Transverse colon (tissue), 4 donors: ENCODE results near the gene RABL6. TPM values are rescaled to one million over a fixed set of nuclear protein-coding genes. Genes with fewer than 3 reads are reported as not detected.
"Not testable (repeated sequence)": the region's sequence is repeated elsewhere in the genome, so short reads cannot be mapped to it uniquely, and the experiment has no call there.

ENCODE experiments used
- DNase-seq: peaks from one replicate; pipeline ENCODE4 v3.0.0-alpha.2; 2019
- H3K27ac ChIP-seq, 4 donors: fragments of 200-600 bp; sonication (generic); 2 replicates each; pipeline ENCODE4 v1.5.1; 2016 to 2018; ENCODE audit warnings: inconsistent platforms in 4 of 4
- H3K27me3 ChIP-seq: fragments of 200-600 bp; sonication (generic); 2 replicates; pipeline ENCODE4 v1.5.1; 2017; ENCODE audit warnings: inconsistent platforms
- H3K36me3 ChIP-seq, 4 donors: fragments of 200-600 bp; sonication (generic); 2 replicates each; pipeline ENCODE4 v1.5.1; 2017 to 2019; ENCODE audit warnings: inconsistent platforms in 4 of 4
- H3K4me1 ChIP-seq, 4 donors: fragments of 200-600 bp; sonication (generic); 2 replicates each; pipeline ENCODE4 v1.5.1; 2017 to 2020; ENCODE audit warnings: inconsistent platforms in 4 of 4
- H3K4me3 ChIP-seq, 4 donors: fragments of 200-600 bp; sonication (generic); 1 replicate in 1 of 4; 2 replicates in 3 of 4; pipeline versions ENCODE4 v1.5.1 to v1.6.1; 2017 to 2019; ENCODE audit warnings: inconsistent platforms in 4 of 4
- H3K9me3 ChIP-seq, 2 donors: fragments of 200-600 bp; sonication (generic); 2 replicates each; pipeline ENCODE4 v1.5.1; 2017 to 2019; ENCODE audit warnings: inconsistent platforms in 2 of 2
- CTCF ChIP-seq, 5 experiments: fragments of 200-600 bp in 3 of 5; fragments of 450-650 bp in 2 of 5; sonication (generic) in 3 of 5; IDR thresholded peaks; 1 replicate in 2 of 5; 2 replicates in 3 of 5; pipeline ENCODE4 v1.5.1; 2016 to 2017; ENCODE audit warnings: antibody characterized with exemption in 5 of 5, inconsistent platforms in 3 of 5, mild to moderate bottlenecking in 2 of 5, moderate library complexity in 1 of 5
- EP300 ChIP-seq: sonication (generic); formaldehyde crosslinking; IDR thresholded peaks from one replicate; pipeline ENCODE4 v1.6.1; 2017; ENCODE audit warnings: antibody characterized with exemption, low read depth
- POLR2A ChIP-seq: fragments of 450-650 bp; IDR thresholded peaks from one replicate; pipeline ENCODE4 v1.6.1; 2016; ENCODE audit warnings: antibody characterized with exemption, mild to moderate bottlenecking, moderate library complexity
- POLR2AphosphoS5 ChIP-seq, 3 donors: sonication (generic); formaldehyde crosslinking; IDR thresholded peaks; one replicate each; pipeline ENCODE4 v1.6.1; 2016; ENCODE audit warnings: antibody characterized with exemption in 3 of 3
- WGBS, 2 donors: methylation state at CpG; one replicate each; pipeline ENCODE4 v1.1.5; 2018; ENCODE audit warnings: low coverage in 1 of 2; 5-methylcytosine and 5-hydroxymethylcytosine counted together
- in situ Hi-C, 4 donors: fragments of 200-750 bp; cut with MboI; loops; one replicate each; pipeline versions ENCODE4 v1.15.0 to v1.15.1; 2017; ENCODE audit warnings: low sequenced_read_pairs in 3 of 4, low pct_ligation_motif_present in 1 of 4, low pct_unique_long_range_greater_than_20kb in 1 of 4
- intact Hi-C: fragments of 100-400 bp; cut with DNase I; formaldehyde crosslinking; loops from one replicate; pipeline ENCODE4 v1.15.1; 2023; ENCODE audit warnings: low total_unique reads
- total RNA-seq, 4 donors: library from RNA; depleted of rRNA; stranded (reverse); fragments of >200 nt; gene quantifications; one replicate each; pipeline ENCODE4 v1.1.0, GENCODE V29; 2016

RABL6 gene
- total RNA-seq, 4 donors from 2014 or later = 71.3 to 227 (median 160) TPM

GRCh38 chr9:136867917-136868316, 60.2 kb downstream of the RABL6 start:
- Histone ChIP-seq H3K4me3 (no peak overlapping the region), H3K36me3 (peaks cover 0 to 8% (median 3%) of the 10 kb centered on the region in 4 donors), H3K27ac (no peak overlapping the region), H3K27me3 (no peaks in the 10 kb centered on the region), H3K9me3 (no peaks in the 10 kb centered on the region), H3K4me1 (peaks cover 7 to 31% (median 20%) of the 10 kb centered on the region in 4 donors)
- TF ChIP-seq POLR2A (no peak), POLR2AphosphoS5 (IDR thresholded peaks at IDR 0.05) (no peak), CTCF (IDR thresholded peaks at IDR 0.05) (no peak), EP300 (no peak)
- 97 to 98% methylated on average over 9 to 18 of the region's 18 CpGs for WGBS, 2 donors
- in situ Hi-C loops = no loop called here
- no peak for DNase-seq
- intact Hi-C loops = loop anchor here (10.0 kb wide), 1 partner anchor 77 kb away; the partner anchor contains the start of genes C8G and FBXW5

- 89% methylated on average over 11 of the region's 11 CpGs; no CpG with 5 or more reads in 1 of the 2 donors for WGBS, 2 donors
- Histone ChIP-seq H3K36me3 (peaks cover 0 to under 1% (median 0%) of the 10 kb centered on the region in 4 donors), H3K4me3 (no peak overlapping the region), H3K9me3 (no peaks in the 10 kb centered on the region), H3K27ac (no peak overlapping the region), H3K27me3 (no peaks in the 10 kb centered on the region), H3K4me1 (peaks cover 7 to 29% (median 20%) of the 10 kb centered on the region in 4 donors)
- in situ Hi-C loops (no loop called here), intact Hi-C loops (loop anchor here (10.0 kb wide), 1 partner anchor 76 kb away; the partner anchor contains the start of genes C8G and FBXW5)
- TF ChIP-seq POLR2AphosphoS5 (IDR thresholded peaks at IDR 0.05) (no peak), EP300 (no peak), POLR2A (no peak), CTCF (IDR thresholded peaks at IDR 0.05) (no peak)
- no peak for DNase-seq
Observed at GRCh38 chr9:136868644-136869043, 60.9 kb downstream of the RABL6 start.

- H3K9me3 ChIP-seq, in situ Hi-C loops, H3K27ac ChIP-seq, DNase-seq, H3K36me3 ChIP-seq, H3K4me3 ChIP-seq, H3K27me3 ChIP-seq: not testable (repeated sequence)
- peaks cover 0 to 19% (median 16%) of the 10 kb centered on the region in 4 donors for H3K4me1 ChIP-seq
- WGBS, 2 donors = 86 to 90% methylated on average over 1 to 2 of the region's 2 CpGs
- intact Hi-C loops = loop anchor here (10.0 kb wide), 1 partner anchor 75 kb away; the partner anchor contains the start of genes C8G and FBXW5
Observed at GRCh38 chr9:136869611-136870010, 61.9 kb downstream of the RABL6 start.

- intact Hi-C loops (no loop called here), in situ Hi-C loops (no loop called here)
- Histone ChIP-seq H3K36me3 (no peaks in the 10 kb centered on the region), H3K9me3 (no peaks in the 10 kb centered on the region), H3K27ac (no peak overlapping the region), H3K4me3 (no peak overlapping the region), H3K4me1 (no peaks in the 10 kb centered on the region), H3K27me3 (no peaks in the 10 kb centered on the region)
- no peak for DNase-seq
- TF ChIP-seq POLR2AphosphoS5 (IDR thresholded peaks at IDR 0.05) (no peak), CTCF (IDR thresholded peaks at IDR 0.05) (no peak), POLR2A (no peak), EP300 (no peak)
- 93 to 95% methylated on average over 3 to 6 of the region's 6 CpGs for WGBS, 2 donors
Observed at GRCh38 chr9:136875155-136875554, 67.4 kb downstream of the RABL6 start.

GRCh38 chr9:136876476-136876875, 68.7 kb downstream of the RABL6 start:
- TF ChIP-seq CTCF (IDR thresholded peaks at IDR 0.05) = no peak
- TF ChIP-seq POLR2AphosphoS5 (IDR thresholded peaks at IDR 0.05) = no peak
- no peaks in the 10 kb centered on the region for H3K27me3 ChIP-seq
- no peak overlapping the region for H3K4me3 ChIP-seq
- no peak overlapping the region for H3K27ac ChIP-seq
- H3K4me1 ChIP-seq = peaks cover 0 to 4% (median 1%) of the 10 kb centered on the region in 4 donors
- WGBS, 2 donors = 79 to 100% methylated on average over 1 to 5 of the region's 5 CpGs
- H3K9me3 ChIP-seq = no peaks in the 10 kb centered on the region
- intact Hi-C loops (no loop called here), in situ Hi-C loops (no loop called here)
- no peak for DNase-seq
- no peaks in the 10 kb centered on the region for H3K36me3 ChIP-seq
